SK-N-SH (cell line): ENCODE data around the gene DOCK3. TPM values are rescaled to one million over a fixed set of nuclear protein-coding genes. Genes with fewer than 3 reads are reported as not detected.

Source experiments
- CTCF ChIA-PET: fragments of 300-600, 350-600 bp; formaldehyde crosslinking; extraction: SDS; loops from one replicate; lab custom pipeline; 2021; lab: Yijun Ruan, JAX
- POLR2A ChIA-PET: fragments of 350-600 bp; sonication (Branson Sonifier 250); formaldehyde crosslinking; extraction: SDS; loops from one replicate; lab custom pipeline; 2020; ENCODE audit warnings: antibody characterized with exemption, inconsistent platforms; lab: Yijun Ruan, JAX
- DNase-seq: peaks from one replicate; pipeline ENCODE4 v3.0.0; 2012
- H2AFZ ChIP-seq: fragments of 200-600 bp; sonication (generic); 2 replicates; pipeline ENCODE4 v1.8.1; 2016; ENCODE audit warnings: antibody characterized with exemption, mild to moderate bottlenecking, low read depth
- H3F3A ChIP-seq: fragments of 200-600 bp; sonication (generic); replicated peaks from 2 replicates; pipeline ENCODE3; 2016; ENCODE audit warnings: antibody characterized with exemption, mild to moderate bottlenecking; ENCODE audit not compliant: insufficient read depth
- H3K27ac ChIP-seq, 2 experiments: fragments of 200-500 bp in 1 of 2; fragments of 200-600 bp in 1 of 2; sonication (Bioruptor generic) in 1 of 2; sonication (generic), shearing (Covaris generic) in 1 of 2; 2 replicates each; pipeline versions ENCODE4 v1.5.1 to v1.6.1; 2014 to 2016; ENCODE audit warnings: low read depth in 2 of 2, inconsistent platforms in 1 of 2, low read length in 1 of 2, mild to moderate bottlenecking in 1 of 2, mixed read lengths in 1 of 2
- H3K27me3 ChIP-seq: fragments of 200-600 bp; sonication (generic), shearing (Covaris generic); 2 replicates; pipeline ENCODE4 v1.6.1; 2016; ENCODE audit warnings: mixed run types; ENCODE audit not compliant: insufficient read depth
- H3K36me3 ChIP-seq, 2 experiments: fragments of 200-500 bp in 1 of 2; fragments of 200-600 bp in 1 of 2; sonication (Bioruptor generic) in 1 of 2; sonication (generic) in 1 of 2; replicated peaks in 1 of 2; 2 replicates each; pipeline versions ENCODE3 to v1.5.1; 2014 to 2016; ENCODE audit warnings: low read length in 1 of 2, mild to moderate bottlenecking in 1 of 2; ENCODE audit not compliant: insufficient read depth in 2 of 2, control insufficient read depth in 1 of 2
- H3K4me1 ChIP-seq, 2 experiments: fragments of 200-500 bp in 1 of 2; fragments of 200-600 bp in 1 of 2; sonication (Bioruptor generic) in 1 of 2; sonication (generic), shearing (Covaris generic) in 1 of 2; 2 replicates each; pipeline versions ENCODE4 v1.5.1 to v1.6.1; 2014 to 2016; ENCODE audit warnings: low read depth in 1 of 2, low read length in 1 of 2, mixed run types in 1 of 2; ENCODE audit not compliant: insufficient read depth in 2 of 2, control insufficient read depth in 1 of 2
- H3K4me2 ChIP-seq: fragments of 200-600 bp; sonication (generic), shearing (Covaris generic); 2 replicates; pipeline ENCODE4 v1.6.1; 2017; ENCODE audit warnings: mixed run types
- H3K4me3 ChIP-seq, 2 experiments: fragments of 200-500 bp in 1 of 2; fragments of 200-600 bp in 1 of 2; sonication (Bioruptor generic) in 1 of 2; sonication (generic), shearing (Covaris generic) in 1 of 2; 2 replicates each; pipeline versions ENCODE4 v1.5.1 to v1.8.1; 2014 to 2016; ENCODE audit warnings: low read depth in 2 of 2, inconsistent platforms in 1 of 2, low read length in 1 of 2, mild to moderate bottlenecking in 1 of 2, mixed read lengths in 1 of 2, moderate library complexity in 1 of 2
- H3K79me2 ChIP-seq: fragments of 200-600 bp; sonication (generic); 2 replicates; pipeline ENCODE4 v1.8.1; 2017; ENCODE audit warnings: mild to moderate bottlenecking; ENCODE audit not compliant: insufficient read depth
- H3K9ac ChIP-seq: fragments of 200-600 bp; sonication (generic); 2 replicates; pipeline ENCODE4 v1.6.1; 2017; ENCODE audit warnings: mixed run types
- H3K9me2 ChIP-seq: fragments of 200-600 bp; sonication (generic); 2 replicates; pipeline ENCODE4 v1.6.1; 2017; ENCODE audit warnings: mixed run types
- H3K9me3 ChIP-seq: fragments of 200-600 bp; sonication (generic); 2 replicates; pipeline ENCODE4 v1.6.1; 2017; ENCODE audit warnings: mixed run types, mild to moderate bottlenecking, moderate library complexity
- H4K20me1 ChIP-seq: fragments of 200-600 bp; sonication (generic); 2 replicates; pipeline ENCODE4 v1.6.1; 2017; ENCODE audit warnings: mild to moderate bottlenecking, mixed run types; ENCODE audit not compliant: insufficient read depth
- FOSL2 ChIP-seq: IDR thresholded peaks from 2 replicates; pipeline ENCODE4 v1.4.0; 2012; ENCODE audit warnings: low read depth, mild to moderate bottlenecking, moderate library complexity, borderline replicate concordance
- GABPA ChIP-seq: IDR thresholded peaks from 2 replicates; pipeline ENCODE4 v1.4.0; 2012; ENCODE audit warnings: low read depth, mild to moderate bottlenecking
- JUND ChIP-seq: IDR thresholded peaks from 2 replicates; pipeline ENCODE4 v1.4.0; 2012
- NRF1 ChIP-seq: IDR thresholded peaks from 2 replicates; pipeline ENCODE4 v1.6.1; 2012; ENCODE audit warnings: low read depth, mild to moderate bottlenecking, low read length
- POLR2AphosphoS5 ChIP-seq: IDR thresholded peaks from 2 replicates; pipeline ENCODE4 v1.6.1; 2012; ENCODE audit warnings: low read depth, low read length
- RAD21 ChIP-seq: IDR thresholded peaks from 2 replicates; pipeline ENCODE4 v1.6.1; 2012; ENCODE audit warnings: mild to moderate bottlenecking, low read length
- RCOR1 ChIP-seq: fragments of 150-350 bp; IDR thresholded peaks from 2 replicates; pipeline ENCODE4 v1.6.1; 2017; ENCODE audit warnings: antibody characterized with exemption, low read length
- RXRA ChIP-seq: IDR thresholded peaks from 2 replicates; pipeline ENCODE4 v1.4.0; 2012; ENCODE audit warnings: low read depth, mild to moderate bottlenecking, borderline replicate concordance
- SMC3 ChIP-seq: IDR thresholded peaks from 2 replicates; pipeline ENCODE4 v1.6.1; 2012; ENCODE audit warnings: low read depth, low read length, improper control_type of control experiment
- TCF12 ChIP-seq: IDR thresholded peaks from 2 replicates; pipeline ENCODE4 v1.4.0; 2012
- TEAD4 ChIP-seq: IDR thresholded peaks from 2 replicates; pipeline ENCODE4 v1.4.0; 2012; ENCODE audit warnings: mild to moderate bottlenecking, borderline replicate concordance; ENCODE audit not compliant: insufficient read depth
- YY1 ChIP-seq: IDR thresholded peaks from 2 replicates; pipeline ENCODE4 v1.4.0; 2012; ENCODE audit warnings: low read depth, mild to moderate bottlenecking
- WGBS: methylation state at CpG from one replicate; pipeline ENCODE4 v1.1.6; 2017; ENCODE audit warnings: low lambda C conversion rate; 5-methylcytosine and 5-hydroxymethylcytosine counted together
- polyA plus RNA-seq, 3 experiments: library from polyadenylated mRNA; depleted of rRNA; stranded (reverse); fragments of >200 nt; gene quantifications; 2 replicates each; pipeline ENCODE4 v1.2.3, GENCODE V29; 2012
- TF ChIP-seq, protein P1 (sequence below): fragments of 150-350 bp; IDR thresholded peaks from 2 replicates; pipeline ENCODE4 v1.6.1; 2016; ENCODE audit warnings: mild to moderate bottlenecking, low read depth, low read length
- TF ChIP-seq, protein P2 (sequence below): IDR thresholded peaks from 2 replicates; pipeline ENCODE4 v1.4.0; 2012; ENCODE audit warnings: low read depth, borderline replicate concordance
- TF ChIP-seq, protein P3 (sequence below): IDR thresholded peaks from 2 replicates; pipeline ENCODE4 v1.4.0; 2012; ENCODE audit warnings: low read depth, borderline replicate concordance
- TF ChIP-seq, protein P4 (sequence below): IDR thresholded peaks from 2 replicates; pipeline ENCODE4; 2012
- TF ChIP-seq, protein P5 (sequence below): IDR thresholded peaks from 2 replicates; pipeline ENCODE4 v1.6.1; 2012; ENCODE audit warnings: mild to moderate bottlenecking, low read depth, low read length, moderate library complexity
- TF ChIP-seq, protein P6 (sequence below): fragments of 150-350 bp; IDR thresholded peaks from 2 replicates; pipeline ENCODE4 v1.6.1; 2017; ENCODE audit warnings: antibody characterized with exemption, low read length, low read depth, borderline replicate concordance

The DOCK3 gene
- polyA plus RNA-seq, 1 of the 3 experiments (the other 2 are of a cell fraction) = 0.05 TPM

DNA sequence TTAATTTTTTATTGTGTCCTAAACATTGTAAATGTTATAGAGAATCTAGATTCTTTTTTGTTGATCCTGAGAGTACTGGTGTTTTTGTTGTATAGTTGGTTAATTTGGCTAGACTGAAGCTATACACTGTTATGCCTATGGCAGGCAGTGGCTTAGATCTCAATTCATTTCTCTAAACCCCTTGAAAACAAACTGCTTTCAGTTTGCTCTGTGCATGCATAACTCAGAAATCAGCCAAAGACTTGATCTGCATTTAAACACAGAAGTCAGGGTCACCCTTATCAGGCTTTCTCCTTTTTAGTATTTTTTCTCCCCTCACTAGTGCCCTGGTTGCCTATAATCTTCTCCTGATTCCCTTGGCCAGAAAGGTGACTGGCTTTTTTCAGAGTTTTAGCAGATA is 360.9 kb downstream of the DOCK3 start:
- no peak overlapping the region for H3K27ac ChIP-seq
- no peaks in the 10 kb centered on the region for H3F3A ChIP-seq
- H3K9me3 ChIP-seq = no peaks in the 10 kb centered on the region
- H3K4me1 ChIP-seq = no peaks in the 10 kb centered on the region
- CTCF ChIA-PET = no interaction called here
- no peaks in the 10 kb centered on the region for H3K27me3 ChIP-seq
- H3K4me2 ChIP-seq = no peak overlapping the region
- H3K79me2 ChIP-seq = no peaks in the 10 kb centered on the region
- TF ChIP-seq FOSL2 (no peak), POLR2AphosphoS5 (no peak), RAD21 (no peak), TCF12 (no peak), GABPA (no peak)
- TF ChIP-seq, protein P1, sequence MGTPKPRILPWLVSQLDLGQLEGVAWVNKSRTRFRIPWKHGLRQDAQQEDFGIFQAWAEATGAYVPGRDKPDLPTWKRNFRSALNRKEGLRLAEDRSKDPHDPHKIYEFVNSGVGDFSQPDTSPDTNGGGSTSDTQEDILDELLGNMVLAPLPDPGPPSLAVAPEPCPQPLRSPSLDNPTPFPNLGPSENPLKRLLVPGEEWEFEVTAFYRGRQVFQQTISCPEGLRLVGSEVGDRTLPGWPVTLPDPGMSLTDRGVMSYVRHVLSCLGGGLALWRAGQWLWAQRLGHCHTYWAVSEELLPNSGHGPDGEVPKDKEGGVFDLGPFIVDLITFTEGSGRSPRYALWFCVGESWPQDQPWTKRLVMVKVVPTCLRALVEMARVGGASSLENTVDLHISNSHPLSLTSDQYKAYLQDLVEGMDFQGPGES = no peak
- TF ChIP-seq, protein P2, sequence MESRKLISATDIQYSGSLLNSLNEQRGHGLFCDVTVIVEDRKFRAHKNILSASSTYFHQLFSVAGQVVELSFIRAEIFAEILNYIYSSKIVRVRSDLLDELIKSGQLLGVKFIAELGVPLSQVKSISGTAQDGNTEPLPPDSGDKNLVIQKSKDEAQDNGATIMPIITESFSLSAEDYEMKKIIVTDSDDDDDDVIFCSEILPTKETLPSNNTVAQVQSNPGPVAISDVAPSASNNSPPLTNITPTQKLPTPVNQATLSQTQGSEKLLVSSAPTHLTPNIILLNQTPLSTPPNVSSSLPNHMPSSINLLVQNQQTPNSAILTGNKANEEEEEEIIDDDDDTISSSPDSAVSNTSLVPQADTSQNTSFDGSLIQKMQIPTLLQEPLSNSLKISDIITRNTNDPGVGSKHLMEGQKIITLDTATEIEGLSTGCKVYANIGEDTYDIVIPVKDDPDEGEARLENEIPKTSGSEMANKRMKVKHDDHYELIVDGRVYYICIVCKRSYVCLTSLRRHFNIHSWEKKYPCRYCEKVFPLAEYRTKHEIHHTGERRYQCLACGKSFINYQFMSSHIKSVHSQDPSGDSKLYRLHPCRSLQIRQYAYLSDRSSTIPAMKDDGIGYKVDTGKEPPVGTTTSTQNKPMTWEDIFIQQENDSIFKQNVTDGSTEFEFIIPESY = no peak
- TF ChIP-seq, protein P3, sequence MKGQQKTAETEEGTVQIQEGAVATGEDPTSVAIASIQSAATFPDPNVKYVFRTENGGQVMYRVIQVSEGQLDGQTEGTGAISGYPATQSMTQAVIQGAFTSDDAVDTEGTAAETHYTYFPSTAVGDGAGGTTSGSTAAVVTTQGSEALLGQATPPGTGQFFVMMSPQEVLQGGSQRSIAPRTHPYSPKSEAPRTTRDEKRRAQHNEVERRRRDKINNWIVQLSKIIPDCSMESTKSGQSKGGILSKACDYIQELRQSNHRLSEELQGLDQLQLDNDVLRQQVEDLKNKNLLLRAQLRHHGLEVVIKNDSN = no peak
- no peak overlapping the region for H3K4me3 ChIP-seq
- no peak overlapping the region for H3K9ac ChIP-seq
- H2AFZ ChIP-seq = no peak overlapping the region
- DNase-seq = no peak
- POLR2A ChIA-PET = no interaction called here
- H3K9me2 ChIP-seq = no peaks in the 10 kb centered on the region
- H3K36me3 ChIP-seq = no peaks in the 10 kb centered on the region
- no peaks in the 10 kb centered on the region for H4K20me1 ChIP-seq

DNA sequence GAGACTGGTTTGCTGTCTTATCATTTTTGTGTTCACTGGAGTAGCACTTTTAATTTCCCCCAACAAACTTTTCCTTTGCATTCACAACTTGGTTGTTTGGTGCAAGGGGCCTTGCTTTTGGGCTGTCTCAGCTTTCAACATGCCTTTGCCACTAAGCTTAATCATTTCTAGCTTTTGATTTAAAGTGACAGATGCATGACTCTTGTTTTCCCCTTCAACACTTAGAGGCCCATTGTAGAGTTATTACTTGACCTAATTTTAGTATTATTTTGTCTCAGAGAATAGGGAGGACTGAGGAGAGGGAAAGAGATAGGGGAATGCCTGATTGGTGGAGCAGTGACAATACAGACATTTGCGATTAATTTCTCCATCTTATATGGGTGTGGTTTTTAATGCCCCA is 370.3 kb downstream of the DOCK3 start:
- Histone ChIP-seq H3K9me2 (no peaks in the 10 kb centered on the region), H4K20me1 (no peaks in the 10 kb centered on the region), H3F3A (no peaks in the 10 kb centered on the region), H3K4me1 (no peaks in the 10 kb centered on the region), H3K27ac (no peak overlapping the region), H3K4me2 (no peak overlapping the region), H3K27me3 (no peaks in the 10 kb centered on the region), H3K9ac (no peak overlapping the region), H3K36me3 (no peaks in the 10 kb centered on the region), H2AFZ (no peak overlapping the region), H3K9me3 (no peaks in the 10 kb centered on the region), H3K4me3 (no peak overlapping the region), H3K79me2 (no peaks in the 10 kb centered on the region)
- WGBS = 23% methylated on average over 1 of the region's 1 CpG
- DNase-seq = no peak
- CTCF ChIA-PET = interaction anchor here (1.4 kb wide), 1 partner anchor 55 kb away, joined by 3 read pairs; no protein-coding TSS in a partner anchor
- POLR2A ChIA-PET = no interaction called here
- TF ChIP-seq, protein P4, sequence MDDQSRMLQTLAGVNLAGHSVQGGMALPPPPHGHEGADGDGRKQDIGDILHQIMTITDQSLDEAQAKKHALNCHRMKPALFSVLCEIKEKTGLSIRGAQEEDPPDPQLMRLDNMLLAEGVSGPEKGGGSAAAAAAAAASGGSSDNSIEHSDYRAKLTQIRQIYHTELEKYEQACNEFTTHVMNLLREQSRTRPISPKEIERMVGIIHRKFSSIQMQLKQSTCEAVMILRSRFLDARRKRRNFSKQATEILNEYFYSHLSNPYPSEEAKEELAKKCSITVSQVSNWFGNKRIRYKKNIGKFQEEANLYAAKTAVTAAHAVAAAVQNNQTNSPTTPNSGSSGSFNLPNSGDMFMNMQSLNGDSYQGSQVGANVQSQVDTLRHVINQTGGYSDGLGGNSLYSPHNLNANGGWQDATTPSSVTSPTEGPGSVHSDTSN = no peak
- TF ChIP-seq TEAD4 (no peak), RCOR1 (no peak), RXRA (no peak), JUND (no peak), NRF1 (no peak), SMC3 (no peak), YY1 (no peak), FOSL2 (no peak), POLR2AphosphoS5 (no peak)
- TF ChIP-seq, protein P5, sequence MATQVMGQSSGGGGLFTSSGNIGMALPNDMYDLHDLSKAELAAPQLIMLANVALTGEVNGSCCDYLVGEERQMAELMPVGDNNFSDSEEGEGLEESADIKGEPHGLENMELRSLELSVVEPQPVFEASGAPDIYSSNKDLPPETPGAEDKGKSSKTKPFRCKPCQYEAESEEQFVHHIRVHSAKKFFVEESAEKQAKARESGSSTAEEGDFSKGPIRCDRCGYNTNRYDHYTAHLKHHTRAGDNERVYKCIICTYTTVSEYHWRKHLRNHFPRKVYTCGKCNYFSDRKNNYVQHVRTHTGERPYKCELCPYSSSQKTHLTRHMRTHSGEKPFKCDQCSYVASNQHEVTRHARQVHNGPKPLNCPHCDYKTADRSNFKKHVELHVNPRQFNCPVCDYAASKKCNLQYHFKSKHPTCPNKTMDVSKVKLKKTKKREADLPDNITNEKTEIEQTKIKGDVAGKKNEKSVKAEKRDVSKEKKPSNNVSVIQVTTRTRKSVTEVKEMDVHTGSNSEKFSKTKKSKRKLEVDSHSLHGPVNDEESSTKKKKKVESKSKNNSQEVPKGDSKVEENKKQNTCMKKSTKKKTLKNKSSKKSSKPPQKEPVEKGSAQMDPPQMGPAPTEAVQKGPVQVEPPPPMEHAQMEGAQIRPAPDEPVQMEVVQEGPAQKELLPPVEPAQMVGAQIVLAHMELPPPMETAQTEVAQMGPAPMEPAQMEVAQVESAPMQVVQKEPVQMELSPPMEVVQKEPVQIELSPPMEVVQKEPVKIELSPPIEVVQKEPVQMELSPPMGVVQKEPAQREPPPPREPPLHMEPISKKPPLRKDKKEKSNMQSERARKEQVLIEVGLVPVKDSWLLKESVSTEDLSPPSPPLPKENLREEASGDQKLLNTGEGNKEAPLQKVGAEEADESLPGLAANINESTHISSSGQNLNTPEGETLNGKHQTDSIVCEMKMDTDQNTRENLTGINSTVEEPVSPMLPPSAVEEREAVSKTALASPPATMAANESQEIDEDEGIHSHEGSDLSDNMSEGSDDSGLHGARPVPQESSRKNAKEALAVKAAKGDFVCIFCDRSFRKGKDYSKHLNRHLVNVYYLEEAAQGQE = no peak
- TF ChIP-seq, protein P6, sequence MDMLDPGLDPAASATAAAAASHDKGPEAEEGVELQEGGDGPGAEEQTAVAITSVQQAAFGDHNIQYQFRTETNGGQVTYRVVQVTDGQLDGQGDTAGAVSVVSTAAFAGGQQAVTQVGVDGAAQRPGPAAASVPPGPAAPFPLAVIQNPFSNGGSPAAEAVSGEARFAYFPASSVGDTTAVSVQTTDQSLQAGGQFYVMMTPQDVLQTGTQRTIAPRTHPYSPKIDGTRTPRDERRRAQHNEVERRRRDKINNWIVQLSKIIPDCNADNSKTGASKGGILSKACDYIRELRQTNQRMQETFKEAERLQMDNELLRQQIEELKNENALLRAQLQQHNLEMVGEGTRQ = no peak
- TF ChIP-seq, protein P1 = no peak
